Activated gamma-delta T cell treated with anti-CD3 and anti-CD28 coated beads, Interleukin-2, amount 50 U/mL, for 16 hours (primary cell): ENCODE measurements around the gene OR52E5.

Source experiments
- DNase-seq: peaks from one replicate; pipeline ENCODE4 v3.0.0-alpha.2; 2020; ENCODE audit warnings: low read depth

The OR52E5 gene

DNA sequence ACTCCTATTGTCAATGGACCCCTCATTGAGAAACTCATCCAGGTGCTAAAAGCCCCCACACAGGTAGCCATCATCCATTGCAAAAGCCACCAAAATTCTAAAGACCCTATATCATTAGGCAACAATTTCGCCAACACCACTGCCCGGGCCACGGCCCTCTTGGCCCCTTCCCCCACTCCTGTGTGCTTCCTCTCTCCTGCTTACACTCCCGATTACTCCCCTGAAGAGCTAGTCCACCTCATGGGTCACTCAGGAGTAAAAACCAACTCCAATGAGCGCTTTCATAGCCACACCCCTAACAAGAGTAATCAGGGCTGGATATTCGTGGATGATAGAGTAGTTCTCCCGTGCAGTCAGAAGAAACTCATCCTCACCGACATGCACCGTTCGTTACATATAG lies 40.1 kb downstream of the OR52E5 start:
- no peak for DNase-seq

DNA sequence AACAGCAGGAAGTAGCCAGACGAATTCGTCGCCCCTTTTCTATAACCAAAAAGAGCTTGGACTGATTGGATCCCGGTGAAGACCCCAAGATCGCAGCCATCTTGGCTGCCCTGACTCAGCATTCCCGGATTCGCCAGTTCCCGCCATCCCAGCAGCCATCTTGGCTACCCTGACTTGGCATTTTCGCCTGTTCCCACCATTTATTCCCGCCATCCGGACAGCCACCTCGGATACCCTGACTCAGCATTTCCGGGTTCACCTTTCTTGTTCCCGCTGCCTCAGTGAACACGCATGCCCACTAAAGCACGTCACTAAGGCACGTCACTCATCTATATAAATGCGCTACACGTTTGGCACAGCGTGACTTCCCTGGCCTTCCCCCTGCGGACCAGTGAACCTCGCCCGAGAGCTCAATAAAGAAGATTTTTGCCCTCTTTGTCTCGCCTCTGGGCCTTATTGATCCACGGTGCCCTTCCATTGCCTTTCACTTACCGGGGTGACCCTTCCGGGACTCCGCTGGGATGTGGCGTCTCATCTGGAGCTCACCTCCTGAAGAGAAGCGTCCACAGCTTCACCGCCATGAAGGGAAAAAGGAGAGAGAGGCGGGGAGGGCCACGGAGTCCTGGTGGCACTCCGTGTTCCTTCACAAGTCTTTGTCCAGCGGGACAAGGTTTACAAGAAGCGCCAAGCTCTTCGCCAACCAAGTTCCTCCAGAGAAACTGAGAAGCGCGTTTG lies 45.0 kb downstream of the OR52E5 start:
- DNase-seq, result no peak

DNA sequence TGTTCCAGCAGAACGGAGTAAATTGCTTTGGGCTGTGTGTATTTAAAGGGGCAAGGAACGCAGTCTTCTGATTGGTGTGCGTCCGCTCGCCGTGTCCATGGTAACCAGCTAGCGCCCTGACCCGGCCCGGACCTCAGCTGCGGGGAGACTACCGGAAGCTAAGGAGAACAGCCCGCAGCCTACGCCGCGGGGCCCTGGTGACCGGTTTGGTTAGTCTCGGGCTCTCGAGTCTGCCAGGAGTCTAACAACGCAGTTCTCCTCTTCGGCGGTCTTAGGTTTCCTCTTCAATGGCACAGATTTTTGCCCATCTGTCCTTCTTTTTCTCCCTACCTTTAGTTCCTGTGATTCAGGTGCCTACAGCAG lies 45.6 kb downstream of the OR52E5 start:
- no peak for DNase-seq

DNA sequence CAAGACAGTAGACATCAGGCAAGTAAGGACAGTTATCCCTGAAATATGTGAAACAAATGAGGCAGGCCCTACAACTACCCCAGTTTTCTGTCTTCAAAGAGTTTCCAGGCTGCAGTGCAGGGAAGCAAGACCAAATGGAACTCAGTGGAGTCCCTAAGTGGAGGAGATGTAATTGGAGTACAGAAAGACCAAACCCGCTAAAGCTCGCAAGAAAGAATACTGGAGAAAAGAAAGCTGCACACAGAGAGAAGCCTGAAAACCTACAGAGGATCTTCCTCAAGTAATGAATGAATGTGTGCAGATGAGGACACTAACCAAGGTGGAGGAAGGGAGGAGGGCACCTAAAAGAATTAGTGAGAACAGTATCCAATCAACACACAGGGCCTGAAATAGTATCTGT lies 47.7 kb downstream of the OR52E5 start:
- DNase-seq, result no peak

DNA sequence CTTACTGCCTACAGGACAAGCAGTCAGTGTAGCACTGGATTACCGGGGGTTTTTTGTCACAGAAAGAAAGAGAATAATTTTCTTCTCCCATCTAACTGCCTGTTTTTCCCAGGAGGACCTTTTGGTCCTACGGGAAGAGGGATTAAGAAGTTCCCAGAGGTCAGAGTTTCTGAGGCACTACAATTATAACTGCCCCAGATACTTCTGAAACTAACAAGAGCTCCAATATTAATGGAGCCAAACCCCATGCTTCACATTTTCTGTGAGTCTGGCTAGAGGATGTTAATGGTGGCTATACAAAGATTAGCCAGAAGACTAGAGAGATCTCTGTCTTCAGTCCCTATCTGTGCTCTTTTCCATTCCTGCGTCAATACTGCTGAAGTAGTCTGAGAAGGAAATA lies 48.9 kb downstream of the OR52E5 start, which contains the start of gene OR56A3:
OR56A3 (plus strand) TSS at position 301 of the 400 bp plus-strand sequence. CDS start 5,096 bp downstream, outside the sequence.
- no peak for DNase-seq
